ENCODE data around the gene RASGRP3.
A peak's percentile ranks its signal among the peaks of the same experiment; 100 is the strongest.
"Not testable (repeated sequence)": the region's sequence is repeated elsewhere in the genome, so short reads cannot be mapped to it uniquely, and the experiment has no call there.

The RASGRP3 gene

DNA sequence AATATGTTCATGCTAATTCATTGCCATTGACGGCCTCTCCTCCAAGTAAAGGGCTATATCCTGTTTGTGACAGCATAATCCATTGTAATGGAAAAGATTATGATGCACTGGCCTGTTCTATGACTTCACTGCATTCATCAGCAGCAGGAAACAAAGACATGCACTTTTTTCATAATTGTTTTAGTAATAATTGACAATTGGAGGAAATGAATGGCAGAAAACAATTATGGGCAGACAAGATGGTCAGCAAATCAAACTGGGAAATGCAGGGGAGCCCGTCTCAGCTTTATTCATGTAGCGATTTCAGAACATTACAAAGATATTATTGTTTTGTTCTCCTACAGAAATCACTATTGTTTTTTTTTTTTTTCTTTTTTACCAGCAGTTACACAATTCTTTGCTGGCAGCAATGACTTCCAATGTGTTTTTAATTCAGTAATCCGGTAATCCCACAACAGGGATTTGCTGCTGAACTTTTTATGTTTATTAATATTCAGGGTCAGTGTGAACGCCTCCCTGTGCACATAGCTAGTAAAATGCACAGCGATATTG, 33.8 kb upstream of the RASGRP3 start:
- no peak for DNase-seq (ENCODE audit: low read depth in 1 of 2, low spot score in 1 of 2)
- no peak for TF ChIP-seq JUND (IDR thresholded peaks at IDR 0.05; ENCODE audit: low read depth)
- in situ Hi-C loops (cut with HindIII; ENCODE audit: low pct_unique_long_range_greater_than_20kb, low sequenced_read_pairs): no loop called here

GRCh38 chr2:33443274-33443829, 33.1 kb upstream of the RASGRP3 start:
- no peak for DNase-seq (ENCODE audit: low read depth in 1 of 2, low spot score in 1 of 2)
- in situ Hi-C loops (cut with HindIII; ENCODE audit: low pct_unique_long_range_greater_than_20kb, low sequenced_read_pairs): no loop called here
- TF ChIP-seq JUND (IDR thresholded peaks at IDR 0.05; ENCODE audit: low read depth): no peak

DNA sequence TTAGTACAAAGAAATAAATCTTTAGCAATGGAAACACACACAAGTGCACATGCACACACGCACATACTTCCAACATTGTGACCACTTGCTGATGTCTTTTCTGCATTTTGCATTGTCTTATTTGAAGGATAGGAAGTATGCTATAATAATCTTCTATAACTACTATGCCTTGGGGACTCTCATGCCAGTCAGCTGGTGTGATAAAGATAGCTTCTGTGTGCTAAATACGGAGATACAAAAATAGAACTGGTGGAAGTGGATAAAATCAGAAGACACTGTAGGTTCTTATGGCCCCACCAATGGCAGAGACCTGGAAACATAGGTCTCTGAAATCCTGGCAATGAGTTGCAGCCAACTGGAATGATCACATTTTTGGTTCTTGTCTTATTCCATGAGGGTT, 31.5 kb upstream of the RASGRP3 start:
- DNase-seq (ENCODE audit: low read depth in 1 of 2, low spot score in 1 of 2): no peak
- no peak for TF ChIP-seq JUND (IDR thresholded peaks at IDR 0.05; ENCODE audit: low read depth)
- in situ Hi-C loops (cut with HindIII; ENCODE audit: low pct_unique_long_range_greater_than_20kb, low sequenced_read_pairs): no loop called here

DNA sequence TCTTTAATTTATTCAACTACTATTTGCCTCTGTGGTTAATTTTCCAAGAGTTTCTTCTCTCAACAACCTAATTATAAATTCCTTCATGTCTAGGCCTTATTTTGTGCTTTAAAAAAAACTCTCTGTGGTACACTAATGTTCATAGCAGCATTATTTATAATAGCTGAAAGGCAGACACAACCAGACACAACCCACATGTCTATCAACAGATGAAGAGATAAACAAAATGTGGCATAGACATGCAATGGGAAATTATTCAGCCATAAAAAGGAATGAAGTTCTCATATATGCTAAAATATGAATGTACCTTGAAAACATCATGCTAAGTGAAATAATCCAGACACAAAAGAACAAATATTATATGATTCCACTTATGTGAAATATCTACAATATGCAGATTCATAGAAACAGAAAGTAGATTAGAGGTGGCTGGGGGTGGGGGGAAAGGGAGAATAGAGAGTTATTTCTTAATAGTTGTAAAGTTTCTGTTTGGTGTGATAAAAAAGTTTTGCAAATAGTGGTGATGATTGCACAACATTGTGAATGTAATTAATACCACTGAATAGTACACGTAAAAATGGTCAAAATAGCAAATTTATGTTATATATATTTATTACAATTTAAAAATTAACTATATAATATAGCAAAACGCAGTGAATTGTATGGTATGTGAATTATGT, 28.1 kb upstream of the RASGRP3 start:
- no peak for DNase-seq (ENCODE audit: low read depth in 1 of 2, low spot score in 1 of 2)
- in situ Hi-C loops (cut with HindIII; ENCODE audit: low pct_unique_long_range_greater_than_20kb, low sequenced_read_pairs): no loop called here
- TF ChIP-seq JUND (IDR thresholded peaks at IDR 0.05; ENCODE audit: low read depth): no peak

- in situ Hi-C loops (cut with HindIII; ENCODE audit: low pct_unique_long_range_greater_than_20kb, low sequenced_read_pairs): no loop called here
- TF ChIP-seq JUND (IDR thresholded peaks at IDR 0.05; ENCODE audit: low read depth): no peak
- DNase-seq (ENCODE audit: low read depth in 1 of 2, low spot score in 1 of 2): peak in 1 of 2 experiments; percentile 4
Measured at GRCh38 chr2:33451214-33451613, 25.2 kb upstream of the RASGRP3 start.

DNA sequence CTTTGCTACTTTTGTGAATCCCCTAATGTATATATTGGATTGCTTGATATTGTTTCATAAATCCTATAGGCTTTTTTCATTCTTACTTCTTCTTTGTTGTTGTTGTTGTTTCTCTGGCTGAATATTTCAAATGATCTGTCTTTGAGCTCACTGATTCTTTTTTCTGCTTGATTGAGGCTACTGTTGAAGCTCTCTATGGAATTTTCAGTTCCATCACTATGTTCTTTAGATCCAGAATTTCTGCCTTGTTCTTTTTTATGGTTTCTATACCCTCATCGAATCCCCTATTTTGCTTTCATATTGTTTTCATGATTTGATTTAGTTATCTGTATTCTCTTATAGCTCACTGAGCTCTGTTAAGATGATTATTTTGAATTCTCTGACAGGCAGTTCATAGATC, 24.6 kb upstream of the RASGRP3 start:
- DNase-seq (ENCODE audit: low read depth in 1 of 2, low spot score in 1 of 2): no peak
- no peak for TF ChIP-seq JUND (IDR thresholded peaks at IDR 0.05; ENCODE audit: low read depth)
- in situ Hi-C loops (cut with HindIII; ENCODE audit: low pct_unique_long_range_greater_than_20kb, low sequenced_read_pairs): no loop called here

- in situ Hi-C loops (cut with HindIII; ENCODE audit: low pct_unique_long_range_greater_than_20kb, low sequenced_read_pairs): no loop called here
- DNase-seq (ENCODE audit: low read depth in 1 of 2, low spot score in 1 of 2): no peak
- no peak for TF ChIP-seq JUND (IDR thresholded peaks at IDR 0.05; ENCODE audit: low read depth)
Measured at GRCh38 chr2:33452545-33452944, 23.9 kb upstream of the RASGRP3 start.

- in situ Hi-C loops (cut with HindIII; ENCODE audit: low pct_unique_long_range_greater_than_20kb, low sequenced_read_pairs): no loop called here
- no peak for TF ChIP-seq JUND (IDR thresholded peaks at IDR 0.05; ENCODE audit: low read depth)
- no peak for DNase-seq (ENCODE audit: low read depth in 1 of 2, low spot score in 1 of 2)
Measured at GRCh38 chr2:33453905-33454479, 22.5 kb upstream of the RASGRP3 start.

GRCh38 chr2:33457556-33458247, 18.7 kb upstream of the RASGRP3 start:
- in situ Hi-C loops (cut with HindIII; ENCODE audit: low pct_unique_long_range_greater_than_20kb, low sequenced_read_pairs): no loop called here
- no peak for TF ChIP-seq JUND (IDR thresholded peaks at IDR 0.05; ENCODE audit: low read depth)
- DNase-seq (ENCODE audit: low read depth in 1 of 2, low spot score in 1 of 2): no peak

DNA sequence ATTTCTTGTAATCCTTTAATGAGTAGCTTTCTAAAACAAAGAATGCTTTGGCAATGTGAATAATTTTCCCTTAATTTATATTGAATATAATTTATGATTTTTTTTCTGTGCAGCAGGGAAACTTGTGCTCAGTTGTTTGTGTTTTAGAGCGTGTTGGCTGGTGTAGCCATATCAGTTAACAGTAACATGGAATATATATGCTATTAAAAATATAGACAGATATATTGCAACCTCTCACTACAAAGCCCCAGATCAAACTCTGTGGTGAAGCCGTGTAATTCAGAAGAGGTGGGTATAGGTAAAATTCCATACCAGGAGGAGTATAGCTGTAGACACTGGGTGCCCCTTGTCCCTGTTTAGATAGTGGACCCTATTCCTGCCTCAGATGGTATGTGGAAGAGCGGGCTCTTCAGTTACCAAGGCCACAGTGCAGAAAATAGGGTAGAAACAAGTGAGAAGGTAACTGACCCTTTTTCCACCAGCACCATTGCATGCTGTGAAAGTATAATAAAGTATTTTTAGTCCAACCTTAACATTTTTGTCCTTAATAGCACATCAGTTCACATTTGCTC, 18.1 kb upstream of the RASGRP3 start:
- in situ Hi-C loops (cut with HindIII; ENCODE audit: low pct_unique_long_range_greater_than_20kb, low sequenced_read_pairs): no loop called here

DNA sequence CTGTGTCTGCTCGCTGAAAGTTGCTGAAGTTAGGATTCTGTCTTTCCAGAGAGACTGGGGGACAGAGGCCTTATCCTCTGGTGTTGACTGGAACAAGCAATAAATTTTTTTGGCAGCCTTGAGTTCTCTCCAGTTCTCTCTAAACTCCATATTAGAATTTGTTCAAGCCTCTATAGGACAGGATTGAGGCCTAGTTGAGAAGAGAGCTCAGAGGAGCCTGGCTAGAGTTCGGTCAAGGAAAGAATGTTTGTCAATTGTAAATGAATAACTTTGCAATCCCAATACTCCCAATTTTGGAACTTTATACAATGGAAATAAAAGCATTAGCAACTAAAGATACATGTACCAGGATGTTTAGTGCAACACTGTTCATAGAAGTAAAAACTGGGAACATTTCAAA, 16.7 kb upstream of the RASGRP3 start:
- in situ Hi-C loops (cut with HindIII; ENCODE audit: low pct_unique_long_range_greater_than_20kb, low sequenced_read_pairs): no loop called here
- no peak for TF ChIP-seq JUND (IDR thresholded peaks at IDR 0.05; ENCODE audit: low read depth)
- no peak for DNase-seq (ENCODE audit: low read depth in 1 of 2, low spot score in 1 of 2)

More for the DNA sequence above, 18.1 kb upstream of the RASGRP3 start:
- no peak for DNase-seq (ENCODE audit: low read depth in 1 of 2, low spot score in 1 of 2)
- TF ChIP-seq JUND (IDR thresholded peaks at IDR 0.05; ENCODE audit: low read depth): no peak

GRCh38 chr2:33462512-33462911, 13.9 kb upstream of the RASGRP3 start:
- DNase-seq (ENCODE audit: low read depth in 1 of 2, low spot score in 1 of 2); in situ Hi-C loops (cut with HindIII; ENCODE audit: low pct_unique_long_range_greater_than_20kb, low sequenced_read_pairs): not testable (repeated sequence)

Data from T47D (cell line).